RPMI7951 (cell line): ENCODE measurements around the gene KRTAP4-4. TPM values are rescaled to one million over a fixed set of nuclear protein-coding genes. Genes with fewer than 3 reads are reported as not detected.
"Not testable (repeated sequence)": the region's sequence is repeated elsewhere in the genome, so short reads cannot be mapped to it uniquely, and the experiment has no call there.

Source experiments
- DNase-seq: peaks from one replicate; pipeline ENCODE4 v3.0.0-alpha.2; 2012; ENCODE audit warnings: low read depth
- total RNA-seq: library from RNA; depleted of rRNA; stranded (reverse); fragments of >200 nt; shearing (Covaris generic); gene quantifications from 2 replicates; pipeline ENCODE4 v1.2.3, GENCODE V29; 2014

KRTAP4-4 gene
- total RNA-seq, 1 experiment from 2014 or later = not detected

GRCh38 chr17:41148971-41149651, 11.4 kb downstream of the KRTAP4-4 start:
- DNase-seq = not testable (repeated sequence)

- no peak for DNase-seq
Observed at GRCh38 chr17:41147531-41148204, 12.9 kb downstream of the KRTAP4-4 start.

GRCh38 chr17:41145261-41145660, 15.3 kb downstream of the KRTAP4-4 start:
- no peak for DNase-seq

GRCh38 chr17:41144846-41145245, 15.7 kb downstream of the KRTAP4-4 start:
- no peak for DNase-seq

GRCh38 chr17:41141361-41141760, 19.2 kb downstream of the KRTAP4-4 start:
- DNase-seq = no peak

GRCh38 chr17:41140360-41141131, 20.0 kb downstream of the KRTAP4-4 start, which contains the start of gene KRTAP4-6:
TSS of gene KRTAP4-6 (minus strand) at chr17:41140544. CDS start at chr17:41140487, 57 bp downstream.
- DNase-seq = peak; percentile 75

- DNase-seq = not testable (repeated sequence)
Observed at GRCh38 chr17:41139865-41140264, 20.7 kb downstream of the KRTAP4-4 start.

GRCh38 chr17:41133880-41134735, 26.4 kb downstream of the KRTAP4-4 start:
- DNase-seq = no peak

- DNase-seq = peak; percentile 16
Observed at GRCh38 chr17:41131979-41132378, 28.6 kb downstream of the KRTAP4-4 start.

- DNase-seq = no peak
Observed at GRCh38 chr17:41127371-41127770, 33.2 kb downstream of the KRTAP4-4 start.

GRCh38 chr17:41126412-41126811, 34.1 kb downstream of the KRTAP4-4 start:
- DNase-seq = no peak

GRCh38 chr17:41125064-41125463, 35.5 kb downstream of the KRTAP4-4 start:
- no peak for DNase-seq

GRCh38 chr17:41123991-41124371, 36.6 kb downstream of the KRTAP4-4 start, which contains the start of gene KRTAP4-12:
TSS of gene KRTAP4-12 (minus strand) at chr17:41124182. CDS start at chr17:41124122, 60 bp downstream.
- DNase-seq = not testable (repeated sequence)

GRCh38 chr17:41123292-41123990, 37.1 kb downstream of the KRTAP4-4 start:
- DNase-seq = not testable (repeated sequence)

- DNase-seq = no peak
Observed at GRCh38 chr17:41121742-41122141, 38.8 kb downstream of the KRTAP4-4 start.

GRCh38 chr17:41119696-41120690, 40.6 kb downstream of the KRTAP4-4 start:
- DNase-seq = peak; percentile 36

GRCh38 chr17:41118721-41119120, 41.8 kb downstream of the KRTAP4-4 start:
- peak; percentile 74 for DNase-seq

GRCh38 chr17:41117846-41118386, 42.6 kb downstream of the KRTAP4-4 start, which contains the start of gene KRTAP4-11:
TSS of gene KRTAP4-11 (minus strand) at chr17:41118373. CDS start at chr17:41118315, 58 bp downstream.
- DNase-seq = not testable (repeated sequence)

GRCh38 chr17:41116297-41116696, 44.3 kb downstream of the KRTAP4-4 start:
- DNase-seq = no peak
